Neuronal stem cell (in vitro differentiated cells): ENCODE results near the gene PEMT.

Experiments
- DNase-seq: peaks from one replicate; pipeline ENCODE4 v3.0.0-alpha.2; 2013; ENCODE audit warnings: low spot score
- H2AFZ ChIP-seq: one replicate; pipeline ENCODE4 v1.6.1; 2013; ENCODE audit warnings: mild to moderate bottlenecking, low read length, inconsistent platforms
- H2AK5ac ChIP-seq: 2 replicates; pipeline ENCODE4 v1.6.1; 2013; ENCODE audit warnings: low read depth, mild to moderate bottlenecking, inconsistent platforms, low read length, moderate library complexity, mixed read lengths
- H2BK120ac ChIP-seq: 2 replicates; pipeline ENCODE4 v1.6.1; 2013; ENCODE audit warnings: low read depth, mild to moderate bottlenecking, inconsistent platforms, low read length, moderate library complexity, mixed read lengths
- H2BK12ac ChIP-seq: one replicate; pipeline ENCODE4 v1.6.1; 2013; ENCODE audit warnings: low read length, inconsistent platforms
- H2BK15ac ChIP-seq: 2 replicates; pipeline ENCODE4 v1.6.1; 2013; ENCODE audit warnings: mild to moderate bottlenecking, low read length, inconsistent platforms, mixed read lengths
- H2BK5ac ChIP-seq: one replicate; pipeline ENCODE4 v1.6.1; 2013; ENCODE audit warnings: inconsistent platforms, mild to moderate bottlenecking, low read length, moderate library complexity
- H3K14ac ChIP-seq: one replicate; pipeline ENCODE4 v1.6.1; 2013; ENCODE audit warnings: low read length, inconsistent platforms
- H3K18ac ChIP-seq: 2 replicates; pipeline ENCODE4 v1.6.1; 2013; ENCODE audit warnings: low read length, inconsistent platforms
- H3K23ac ChIP-seq: 2 replicates; pipeline ENCODE4 v1.6.1; 2013; ENCODE audit warnings: low read depth, mild to moderate bottlenecking, mixed read lengths, low read length, inconsistent platforms; ENCODE audit not compliant: poor library complexity
- H3K27ac ChIP-seq: replicated peaks from 3 replicates; pipeline ENCODE4 v1.5.1; 2013; ENCODE audit warnings: low read length, inconsistent platforms
- H3K27me3 ChIP-seq, 3 experiments: 2 replicates each; pipeline ENCODE4 v1.6.1; 2013; ENCODE audit warnings: low read length in 3 of 3, mild to moderate bottlenecking in 2 of 3, inconsistent platforms in 1 of 3, low read depth in 1 of 3, mixed read lengths in 1 of 3, moderate library complexity in 1 of 3; ENCODE audit not compliant: control insufficient read depth in 3 of 3, insufficient read depth in 3 of 3
- H3K36me3 ChIP-seq, 2 donors: replicated peaks in 1 of 2; 2 replicates each; pipeline ENCODE4 v1.6.1; 2013; ENCODE audit warnings: low read length in 2 of 2; ENCODE audit not compliant: control insufficient read depth in 2 of 2, insufficient read depth in 2 of 2
- H3K4ac ChIP-seq: 2 replicates; pipeline ENCODE4 v1.6.1; 2013; ENCODE audit warnings: inconsistent platforms, mild to moderate bottlenecking, low read length, moderate library complexity
- H3K4me1 ChIP-seq, 2 donors: 1 replicate in 1 of 2; 2 replicates in 1 of 2; pipeline ENCODE4 v1.6.1; 2013; ENCODE audit warnings: low read length in 2 of 2, low read depth in 1 of 2; ENCODE audit not compliant: control insufficient read depth in 2 of 2, insufficient read depth in 1 of 2
- H3K4me2 ChIP-seq: one replicate; pipeline ENCODE4 v1.6.1; 2013; ENCODE audit warnings: mild to moderate bottlenecking, low read length, inconsistent platforms; ENCODE audit not compliant: insufficient read depth, poor library complexity, severe bottlenecking
- H3K4me3 ChIP-seq, 2 donors: 2 replicates each; pipeline ENCODE4 v1.5.1; 2013; ENCODE audit warnings: low read length in 2 of 2, mild to moderate bottlenecking in 2 of 2, inconsistent platforms in 1 of 2, moderate library complexity in 1 of 2
- H3K79me1 ChIP-seq: one replicate; pipeline ENCODE4 v1.6.1; 2013; ENCODE audit warnings: low read depth, mild to moderate bottlenecking, inconsistent platforms, low read length, moderate library complexity
- H3K9ac ChIP-seq: one replicate; pipeline ENCODE4 v1.6.1; 2013; ENCODE audit warnings: mild to moderate bottlenecking, low read depth, low read length, inconsistent platforms; ENCODE audit not compliant: poor library complexity
- H3K9me3 ChIP-seq, 2 donors: replicated peaks in 1 of 2; 2 replicates each; pipeline versions ENCODE3 to v1.6.1; 2013; ENCODE audit warnings: low read length in 2 of 2, mild to moderate bottlenecking in 2 of 2, inconsistent platforms in 1 of 2, low read depth in 1 of 2, mixed read lengths in 1 of 2, moderate library complexity in 1 of 2; ENCODE audit not compliant: control insufficient read depth in 2 of 2, insufficient read depth in 1 of 2
- H4K8ac ChIP-seq: one replicate; pipeline ENCODE4 v1.6.1; 2013; ENCODE audit warnings: low read depth, mild to moderate bottlenecking, inconsistent platforms, low read length, moderate library complexity
- H4K91ac ChIP-seq: one replicate; pipeline ENCODE4 v1.6.1; 2013; ENCODE audit warnings: low read length, low read depth, mild to moderate bottlenecking, inconsistent platforms; ENCODE audit not compliant: poor library complexity
- WGBS, 2 donors: extraction: QIAGEN DNeasy Blood & Tissue Kit; methylation state at CpG; one replicate each; pipeline ENCODE4 v1.1.7; 2013; ENCODE audit warnings: missing lambda C conversion rate in 2 of 2, mixed read lengths in 1 of 2; ENCODE audit not compliant: insufficient read length in 2 of 2, insufficient replicate concordance in 1 of 2; ENCODE audit errors: extremely low coverage in 2 of 2; 5-methylcytosine and 5-hydroxymethylcytosine counted together

Gene PEMT

DNA sequence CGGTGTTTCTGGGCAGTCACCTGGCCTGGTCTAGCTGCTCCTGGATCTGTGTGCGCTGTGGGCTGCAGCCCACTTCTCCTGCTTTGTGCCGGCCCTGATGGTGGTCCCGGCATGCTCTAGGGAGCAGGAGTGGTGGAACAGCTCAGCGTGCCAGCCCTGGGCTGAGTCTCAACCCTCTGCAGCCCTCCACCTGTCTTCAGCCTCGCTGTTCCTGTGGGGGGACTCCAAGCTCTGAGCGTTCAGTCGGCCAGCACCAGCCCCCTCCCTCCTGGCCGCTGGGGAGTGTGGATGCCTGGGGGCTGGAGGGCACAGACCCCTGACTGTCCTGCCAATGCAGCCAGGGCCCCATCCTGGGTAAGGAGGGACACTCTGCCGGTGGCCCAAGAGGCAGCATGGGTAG is 71.6 kb downstream of the PEMT start:
- Histone ChIP-seq H3K9ac (no peak overlapping the region), H3K4me2 (no peak overlapping the region), H3K14ac (peak overlapping the region; percentile 25), H4K8ac (no peak overlapping the region), H3K79me1 (peaks cover 3% of the 10 kb centered on the region), H2BK120ac (no peak overlapping the region), H2BK5ac (no peak overlapping the region), H3K27me3 (no peaks in the 10 kb centered on the region), H2AFZ (no peak overlapping the region), H2AK5ac (no peak overlapping the region), H3K4me3 (no peak overlapping the region), H3K23ac (no peak overlapping the region), H3K4ac (no peak overlapping the region), H3K27ac (no peak overlapping the region), H3K36me3 (no peaks in the 10 kb centered on the region), H2BK12ac (no peak overlapping the region), H3K9me3 (peaks cover 3 to 7% of the 10 kb centered on the region in 2 donors), H4K91ac (no peak overlapping the region), H3K4me1 (peaks cover 7 to 12% of the 10 kb centered on the region in 2 donors), H3K18ac (no peak overlapping the region), H2BK15ac (no peak overlapping the region)
- DNase-seq: no peak
- no CpG with 5 or more reads among the region's 10 CpGs for whole genome bisulfite sequencing, 2 donors

GRCh38 chr17:17518951-17519350 is 72.6 kb downstream of the PEMT start:
- H3K27me3 ChIP-seq: no peaks in the 10 kb centered on the region
- no peak overlapping the region for H2AFZ ChIP-seq
- H3K4me3 ChIP-seq: no peak overlapping the region
- WGBS, 2 donors: no CpG with 5 or more reads among the region's 5 CpGs
- H2BK120ac ChIP-seq: no peak overlapping the region
- H3K27ac ChIP-seq: no peak overlapping the region
- H3K79me1 ChIP-seq: peaks cover under 1% of the 10 kb centered on the region
- peaks cover 7 to 17% of the 10 kb centered on the region in 2 donors for H3K4me1 ChIP-seq
- H3K23ac ChIP-seq: no peak overlapping the region
- H4K91ac ChIP-seq: no peak overlapping the region
- H4K8ac ChIP-seq: no peak overlapping the region
- H2AK5ac ChIP-seq: no peak overlapping the region
- no peak overlapping the region for H3K9ac ChIP-seq
- H3K4ac ChIP-seq: no peak overlapping the region
- no peak overlapping the region for H2BK5ac ChIP-seq
- no peak overlapping the region for H3K4me2 ChIP-seq
- peak overlapping the region; percentile 87 for H3K14ac ChIP-seq
- H2BK15ac ChIP-seq: no peak overlapping the region
- H3K9me3 ChIP-seq: peaks cover 2% of the 10 kb centered on the region in 2 donors
- H2BK12ac ChIP-seq: no peak overlapping the region
- DNase-seq: no peak
- H3K18ac ChIP-seq: peak overlapping the region; percentile 72
- H3K36me3 ChIP-seq: no peaks in the 10 kb centered on the region

- Histone ChIP-seq H3K27ac (no peak overlapping the region), H2AK5ac (peak overlapping the region; percentile 17), H3K4me3 (no peak overlapping the region), H4K91ac (no peak overlapping the region), H4K8ac (no peak overlapping the region), H3K9ac (no peak overlapping the region), H3K79me1 (no peaks in the 10 kb centered on the region), H3K27me3 (no peaks in the 10 kb centered on the region), H2BK120ac (no peak overlapping the region), H3K18ac (peak overlapping the region; percentile 71), H2BK5ac (no peak overlapping the region), H3K14ac (peak overlapping the region; percentile 27), H3K4me1 (peaks cover 3 to 14% of the 10 kb centered on the region in 2 donors), H3K4ac (no peak overlapping the region), H2BK15ac (no peak overlapping the region), H3K4me2 (no peak overlapping the region), H3K23ac (no peak overlapping the region), H2BK12ac (peak overlapping the region; percentile 52), H2AFZ (no peak overlapping the region), H3K36me3 (no peaks in the 10 kb centered on the region), H3K9me3 (no peaks in the 10 kb centered on the region)
- WGBS, 2 donors: no CpG with 5 or more reads among the region's 15 CpGs
- no peak for DNase-seq
Observed at GRCh38 chr17:17518014-17518413, 73.5 kb downstream of the PEMT start.

DNA sequence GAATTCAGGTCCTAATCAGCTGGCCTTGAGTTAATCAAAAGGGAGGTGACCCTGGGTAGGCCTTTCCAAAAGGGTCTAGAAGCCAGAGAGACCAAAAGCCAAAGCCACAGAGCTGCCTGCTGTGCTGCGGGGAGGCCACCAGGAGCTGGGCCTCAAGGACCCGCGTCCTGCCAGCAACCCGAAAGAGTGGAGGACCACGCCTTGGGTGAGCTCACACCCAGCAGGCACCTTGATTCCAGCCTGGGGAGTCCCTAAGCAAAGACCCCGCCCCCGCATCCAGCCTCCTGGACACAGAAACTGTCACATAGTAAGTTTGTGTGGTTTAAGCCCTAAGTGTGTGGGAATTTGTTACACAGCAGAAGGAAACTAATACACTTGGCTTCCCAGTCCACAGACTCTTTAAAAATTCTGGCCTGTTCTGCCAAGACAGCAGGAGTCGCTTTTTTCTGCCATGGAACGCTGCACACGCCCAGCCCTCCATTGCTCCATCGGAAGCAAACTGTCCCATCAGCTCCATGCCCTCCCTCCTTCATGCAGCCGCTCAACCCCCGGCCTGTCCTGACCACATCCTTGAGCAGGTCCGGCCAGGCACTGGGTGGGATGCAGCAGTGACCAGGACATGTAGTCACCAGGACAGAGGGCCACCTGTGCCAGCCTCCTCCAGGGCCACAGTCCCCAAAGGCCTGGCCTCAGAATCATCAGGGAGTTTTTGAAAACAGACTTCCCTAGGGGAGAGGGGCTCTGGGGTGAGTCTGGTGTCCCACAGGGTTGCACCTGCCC is 74.4 kb downstream of the PEMT start:
- Histone ChIP-seq H3K4me3 (no peak overlapping the region), H3K18ac (peak overlapping the region; percentile 29), H3K79me1 (no peaks in the 10 kb centered on the region), H4K91ac (no peak overlapping the region), H3K27ac (no peak overlapping the region), H2BK12ac (no peak overlapping the region), H3K14ac (peak overlapping the region; percentile 57), H3K36me3 (no peaks in the 10 kb centered on the region), H2AK5ac (peak overlapping the region; percentile 14), H2BK5ac (no peak overlapping the region), H2BK120ac (no peak overlapping the region), H3K27me3 (no peaks in the 10 kb centered on the region), H2AFZ (no peak overlapping the region), H3K9me3 (no peaks in the 10 kb centered on the region), H3K9ac (no peak overlapping the region), H3K23ac (no peak overlapping the region), H3K4me1 (peaks cover 3 to 14% of the 10 kb centered on the region in 2 donors), H3K4me2 (no peak overlapping the region), H4K8ac (no peak overlapping the region), H2BK15ac (no peak overlapping the region), H3K4ac (no peak overlapping the region)
- no CpG with 5 or more reads among the region's 14 CpGs for WGBS, 2 donors
- no peak for DNase-seq
